Coronary artery (tissue), 2 donors: Measurements from ENCODE around the gene CD99L2.

ENCODE experiments used
- DNase-seq: peaks from one replicate; pipeline ENCODE4 v3.0.0-alpha.2; 2017; ENCODE audit warnings: low spot score
- H3K27ac ChIP-seq, 2 donors: fragments of 200-600 bp; sonication (generic); one replicate each; pipeline ENCODE4 v1.5.1; 2016 to 2019
- H3K4me3 ChIP-seq: fragments of 200-600 bp; sonication (generic); 2 replicates; pipeline ENCODE4 v1.5.1; 2016; ENCODE audit warnings: mild to moderate bottlenecking, moderate library complexity
- CTCF ChIP-seq: fragments of 200-600 bp; sonication (generic); IDR thresholded peaks from one replicate; pipeline ENCODE4 v1.5.1; 2019; ENCODE audit warnings: antibody characterized with exemption

CD99L2 gene

GRCh38 chrX:150898343-150899190 lies at the start of gene CD99L2:
Gene CD99L2, minus strand, starts transcription at chrX:150898668. Its CDS starts 80 bp downstream, at chrX:150898588.
- DNase-seq: peak; percentile 85
- Histone ChIP-seq H3K4me3 (peak within 1 kb of the TSS; percentile 73), H3K27ac (peak within 1 kb of the TSS; percentile 62 to 74)
- no peak for TF ChIP-seq CTCF

GRCh38 chrX:150944233-150944632 lies 45.8 kb upstream of the CD99L2 start:
- H3K4me3 ChIP-seq: no peak overlapping the region
- no peak for DNase-seq
- no peak overlapping the region for H3K27ac ChIP-seq
- no peak for TF ChIP-seq CTCF

GRCh38 chrX:150942942-150943594 lies 44.6 kb upstream of the CD99L2 start:
- no peak for TF ChIP-seq CTCF
- no peak for DNase-seq
- Histone ChIP-seq H3K27ac (no peak overlapping the region), H3K4me3 (no peak overlapping the region)

GRCh38 chrX:150941580-150941979 lies 43.1 kb upstream of the CD99L2 start:
- Histone ChIP-seq H3K4me3 (no peak overlapping the region), H3K27ac (no peak overlapping the region)
- no peak for TF ChIP-seq CTCF
- no peak for DNase-seq

GRCh38 chrX:150940844-150941495 lies 42.5 kb upstream of the CD99L2 start:
- TF ChIP-seq CTCF: no peak
- no peak for DNase-seq
- Histone ChIP-seq H3K27ac (no peak overlapping the region), H3K4me3 (no peak overlapping the region)

- no peak for DNase-seq
- TF ChIP-seq CTCF: no peak
- Histone ChIP-seq H3K4me3 (no peak overlapping the region), H3K27ac (no peak overlapping the region)
Observed at GRCh38 chrX:150936556-150936955, 38.1 kb upstream of the CD99L2 start.
